GM21390 (cell line): Measurements from ENCODE around the gene ODF2L.
A peak's percentile ranks its signal among the peaks of the same experiment; 100 is the strongest.

Source experiments
- ATAC-seq: cut with Tn5 transposase; IDR thresholded peaks from one replicate; pipeline ENCODE4 v1.9.1; 2021; ENCODE audit not compliant: unreplicated experiment

The ODF2L gene, protein sequence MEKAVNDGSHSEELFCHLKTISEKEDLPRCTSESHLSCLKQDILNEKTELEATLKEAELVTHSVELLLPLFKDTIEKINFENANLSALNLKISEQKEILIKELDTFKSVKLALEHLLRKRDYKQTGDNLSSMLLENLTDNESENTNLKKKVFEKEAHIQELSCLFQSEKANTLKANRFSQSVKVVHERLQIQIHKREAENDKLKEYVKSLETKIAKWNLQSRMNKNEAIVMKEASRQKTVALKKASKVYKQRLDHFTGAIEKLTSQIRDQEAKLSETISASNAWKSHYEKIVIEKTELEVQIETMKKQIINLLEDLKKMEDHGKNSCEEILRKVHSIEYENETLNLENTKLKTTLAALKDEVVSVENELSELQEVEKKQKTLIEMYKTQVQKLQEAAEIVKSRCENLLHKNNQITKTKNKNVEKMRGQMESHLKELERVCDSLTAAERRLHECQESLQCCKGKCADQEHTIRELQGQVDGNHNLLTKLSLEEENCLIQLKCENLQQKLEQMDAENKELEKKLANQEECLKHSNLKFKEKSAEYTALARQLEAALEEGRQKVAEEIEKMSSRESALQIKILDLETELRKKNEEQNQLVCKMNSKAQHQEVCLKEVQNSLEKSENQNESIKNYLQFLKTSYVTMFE

DNA sequence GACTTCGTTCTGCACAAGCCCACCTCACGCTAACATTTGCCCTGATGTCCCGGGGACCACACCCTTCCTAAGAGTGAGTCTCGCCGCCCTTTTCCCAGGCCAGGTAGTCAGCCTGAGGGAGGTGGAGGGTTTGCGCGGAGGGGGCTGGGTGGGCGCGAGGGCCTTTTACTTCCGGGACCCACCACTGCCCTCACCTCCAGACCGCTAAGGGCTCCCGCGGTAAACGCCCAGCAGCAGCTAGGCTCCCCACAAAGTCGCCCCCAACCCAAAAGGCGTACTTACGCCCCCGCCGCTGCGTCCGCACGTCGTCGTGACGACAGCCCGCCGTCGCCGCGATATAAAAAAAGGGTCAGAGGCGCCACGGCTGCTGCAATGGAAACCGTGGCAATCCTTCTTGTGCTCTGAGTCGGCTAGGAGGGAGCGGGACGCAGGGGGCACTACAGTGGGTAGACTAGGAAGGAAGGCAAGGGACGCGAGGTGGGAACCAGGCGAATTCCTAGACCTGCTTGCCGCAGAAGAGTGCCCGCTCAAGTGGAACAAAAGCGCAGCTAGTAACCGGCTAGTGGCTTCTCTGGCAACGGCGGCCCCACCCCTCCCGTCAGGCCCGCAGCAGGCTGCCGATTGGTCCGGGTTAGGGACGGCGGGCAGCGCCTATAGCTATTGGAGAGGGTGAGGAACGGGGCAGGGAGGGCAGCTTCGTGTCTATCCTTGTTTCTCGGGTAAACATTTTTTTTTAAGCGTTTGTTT is at the start of gene ODF2L:
Gene ODF2L (minus strand): TSS at position 573 of the 747 bp plus-strand sequence. CDS start 9,296 bp downstream, outside the sequence.
- ATAC-seq: peak; percentile 100

DNA sequence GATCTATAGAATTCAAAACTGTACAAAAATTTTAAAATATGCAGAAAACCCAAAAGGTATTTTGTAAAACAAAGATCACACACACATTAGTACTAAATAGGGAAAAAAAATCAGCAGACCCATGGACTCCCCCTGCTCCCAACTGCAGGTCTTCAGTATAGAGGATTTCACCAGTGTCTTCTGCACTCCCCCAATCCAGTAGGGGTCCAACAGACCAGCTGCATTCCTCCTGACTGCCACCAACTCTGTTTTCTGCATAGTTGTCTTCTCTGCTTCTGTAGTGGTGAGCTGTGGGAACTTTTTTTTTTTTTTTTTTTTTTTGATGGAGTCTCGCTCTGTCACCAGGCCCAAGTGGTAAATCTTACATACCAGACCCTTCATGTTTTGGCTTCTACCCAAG is 49.8 kb upstream of the ODF2L start:
- ATAC-seq: no peak

DNA sequence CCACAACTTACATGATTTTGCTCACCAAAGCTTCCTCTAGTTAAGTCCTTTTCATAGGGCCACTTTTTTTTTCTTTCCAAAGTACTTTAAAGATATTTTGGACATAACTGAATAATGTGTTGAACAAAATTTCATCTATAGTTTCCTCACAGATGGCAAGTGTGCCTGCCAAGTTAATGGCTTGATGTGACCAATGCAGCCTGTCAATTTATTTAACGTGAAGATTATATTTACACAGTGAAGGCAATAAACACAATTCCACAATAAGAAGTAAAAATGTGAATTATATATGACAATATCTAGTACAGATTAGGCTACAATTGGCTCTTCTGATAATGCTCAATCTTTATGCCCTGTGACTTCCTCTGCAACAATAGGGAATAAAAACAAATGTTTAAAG is 45.9 kb upstream of the ODF2L start:
- no peak for ATAC-seq

DNA sequence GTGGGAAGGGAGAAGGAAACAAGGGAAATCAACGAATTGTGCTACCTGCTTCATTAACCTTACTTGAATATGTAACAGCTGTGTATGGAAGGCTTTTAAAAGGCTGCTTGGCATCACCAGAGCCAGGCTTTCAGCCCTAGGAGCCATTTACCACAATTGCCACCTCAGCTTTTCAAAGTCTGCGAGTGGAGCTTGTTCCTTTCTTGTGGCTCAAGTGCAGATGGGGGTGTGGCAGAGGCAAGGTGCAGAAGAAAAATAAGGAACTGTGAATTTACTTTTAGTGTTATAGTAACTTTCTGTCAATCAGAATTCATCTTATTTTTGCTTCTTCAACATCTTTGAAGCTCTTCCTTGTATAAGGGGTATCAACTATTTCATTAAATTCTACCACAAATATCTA is 45.5 kb upstream of the ODF2L start:
- no peak for ATAC-seq

DNA sequence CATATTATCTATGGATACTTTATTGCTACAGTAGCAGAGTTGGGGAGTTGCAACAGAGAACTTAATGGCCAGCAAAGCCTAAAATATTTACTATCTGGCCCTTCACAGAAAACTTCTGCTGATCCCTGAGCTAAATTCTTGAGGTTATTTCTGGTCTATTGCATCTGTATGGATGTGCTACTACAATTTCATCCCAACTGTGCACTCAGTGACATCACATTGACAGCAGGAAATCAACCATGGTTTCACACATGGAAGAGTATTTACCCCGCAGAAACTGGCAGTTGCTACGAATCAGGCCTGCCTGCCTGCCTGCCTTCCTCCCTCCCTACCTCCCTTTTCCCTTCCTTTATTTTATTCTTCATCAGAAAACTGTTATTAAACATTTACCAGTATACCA is 39.9 kb upstream of the ODF2L start:
- no peak for ATAC-seq

DNA sequence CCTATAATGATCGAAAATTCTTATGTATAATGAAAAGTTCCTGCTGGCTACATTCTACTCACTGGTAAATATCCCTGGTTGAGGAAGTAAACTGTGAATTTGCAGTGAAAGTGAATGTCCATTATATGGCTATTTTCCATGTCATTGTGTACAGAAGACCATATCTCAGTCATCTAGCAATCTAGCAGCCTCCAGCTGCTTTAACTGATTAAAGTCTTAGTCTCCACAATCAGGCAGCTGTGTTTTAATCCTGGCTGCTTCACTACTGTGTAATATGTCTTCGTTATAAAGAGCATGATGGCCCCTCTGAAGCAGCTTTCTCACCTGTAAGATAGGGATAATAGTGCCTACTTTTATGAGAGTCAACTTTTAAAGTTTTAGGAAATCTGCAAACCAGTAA is 39.2 kb upstream of the ODF2L start:
- ATAC-seq: no peak

DNA sequence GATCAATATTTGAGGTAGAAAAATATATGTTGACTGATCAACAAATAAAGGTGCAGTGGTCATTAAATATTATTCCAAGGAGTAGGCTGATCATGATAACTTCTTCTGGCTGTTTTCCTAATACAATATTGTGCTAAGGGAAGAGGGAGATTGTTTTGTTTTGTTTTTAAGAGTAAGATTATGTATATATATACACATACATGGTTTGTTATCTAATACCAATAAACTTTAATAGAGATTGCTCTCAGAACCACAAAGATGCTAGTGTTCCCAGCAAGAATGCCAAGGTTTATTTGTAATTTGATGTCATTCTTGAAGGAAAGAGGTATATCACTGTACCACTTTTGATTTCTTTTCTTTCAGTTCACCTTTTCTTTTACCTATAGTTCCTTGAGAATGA is 37.9 kb upstream of the ODF2L start:
- ATAC-seq: no peak

DNA sequence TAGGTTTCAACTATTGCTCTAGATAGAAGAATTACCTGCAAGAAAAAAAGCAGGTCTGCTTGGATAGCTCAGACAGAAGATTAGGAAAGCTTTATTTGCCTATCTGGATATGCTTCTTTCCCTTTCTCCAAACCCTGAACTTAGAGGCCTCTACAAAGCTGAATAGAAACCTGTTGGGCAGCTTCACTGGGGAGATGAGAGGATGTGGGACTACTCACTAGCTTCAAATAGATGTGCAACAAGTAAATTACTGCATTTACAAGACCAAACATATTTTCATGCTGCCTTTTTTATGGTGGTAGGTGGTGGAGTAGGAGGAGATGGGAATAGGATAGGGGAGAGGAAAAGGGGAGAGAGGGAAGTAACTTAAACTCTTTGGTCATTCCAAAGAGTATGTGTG is 34.3 kb upstream of the ODF2L start:
- no peak for ATAC-seq

DNA sequence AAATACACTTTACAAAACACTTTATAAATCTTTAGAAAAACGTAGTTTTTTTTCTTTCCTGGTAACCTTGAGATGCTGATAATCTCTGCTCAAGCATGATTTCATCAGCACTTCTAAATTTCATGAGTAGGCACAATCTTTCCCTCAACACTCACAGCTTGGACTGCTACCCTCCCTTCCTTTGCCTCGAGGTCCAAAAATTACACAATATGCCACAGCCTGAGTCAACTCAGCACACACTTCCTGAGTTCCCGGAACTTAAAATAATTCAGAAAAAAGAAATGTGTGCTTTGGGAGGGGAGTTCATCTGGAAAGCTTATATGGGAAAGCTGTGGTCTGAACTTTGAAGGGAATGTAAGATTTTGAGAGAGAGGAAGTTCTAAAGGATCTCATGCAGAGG is 33.7 kb upstream of the ODF2L start:
- no peak for ATAC-seq

DNA sequence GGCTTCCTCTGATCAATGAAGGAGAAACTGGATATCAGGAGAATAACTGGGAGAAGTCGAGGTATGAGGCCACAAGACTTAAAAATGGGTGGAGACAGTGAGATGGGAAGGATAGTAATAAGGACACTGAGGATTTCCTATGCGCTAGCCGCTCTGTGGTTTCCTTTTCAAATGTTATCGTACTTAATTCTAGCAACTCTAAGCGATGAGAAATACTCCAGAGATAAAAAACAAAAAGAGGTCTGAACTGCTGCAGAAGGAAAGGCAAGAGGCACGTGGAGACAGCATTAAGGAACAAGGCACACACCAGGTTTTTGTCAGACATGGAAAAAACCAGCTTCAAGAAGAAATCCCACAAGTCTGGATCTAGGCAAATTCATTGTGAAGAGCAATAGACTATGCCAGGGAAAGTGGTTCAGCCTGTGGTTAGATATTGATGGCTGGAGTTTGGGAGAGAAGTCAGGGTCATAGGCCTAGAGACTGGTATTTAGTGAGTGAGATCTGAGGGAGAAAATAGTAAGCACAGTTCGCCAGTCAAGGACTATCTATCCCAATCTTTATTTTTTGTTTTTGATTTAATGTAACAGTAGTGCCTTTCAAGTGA is 33.1 kb upstream of the ODF2L start:
- ATAC-seq: no peak

DNA sequence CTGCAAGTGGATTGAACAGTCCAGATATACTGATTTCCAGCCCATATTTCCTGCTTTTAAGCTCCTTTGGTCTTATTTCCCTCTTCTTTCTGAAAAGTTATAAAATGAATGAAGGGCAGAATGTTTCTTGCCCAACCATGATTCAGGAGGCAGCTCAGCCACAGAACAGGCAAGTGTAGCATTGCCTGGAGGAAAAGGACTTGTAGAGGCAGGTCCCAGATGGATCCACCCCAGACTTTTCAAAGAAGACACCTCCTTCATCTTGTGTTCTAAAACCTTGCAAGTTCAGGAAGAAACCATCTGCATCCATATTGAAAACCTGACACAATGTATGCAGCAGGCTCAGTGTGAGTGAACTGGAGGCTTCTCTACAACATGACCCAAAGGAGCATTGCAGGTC is 27.8 kb upstream of the ODF2L start, which contains the start of gene CLCA2:
Gene CLCA2 (plus strand): TSS at position 299 of the 400 bp plus-strand sequence. CDS start 77 bp downstream, at position 376.
- ATAC-seq: no peak

DNA sequence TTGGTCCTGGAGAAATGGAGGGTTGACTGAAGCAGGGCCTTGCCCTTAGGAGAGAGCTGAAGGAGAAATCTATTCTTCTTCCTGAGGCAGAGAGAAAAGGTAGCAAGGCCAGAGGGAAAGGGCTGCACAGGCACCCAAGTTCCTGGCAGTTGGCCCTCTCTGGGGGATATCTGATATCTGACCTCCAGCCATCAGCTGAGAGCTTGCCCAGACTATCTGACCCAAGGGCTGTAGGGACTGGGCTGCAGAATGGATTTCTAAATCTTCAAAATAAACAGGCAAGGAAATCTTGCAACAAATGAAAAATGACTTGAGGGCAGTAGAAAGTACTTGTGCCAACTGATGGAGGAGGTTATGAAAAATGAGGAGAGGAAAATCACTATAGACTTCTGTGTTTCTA is 27.4 kb upstream of the ODF2L start:
- no peak for ATAC-seq

DNA sequence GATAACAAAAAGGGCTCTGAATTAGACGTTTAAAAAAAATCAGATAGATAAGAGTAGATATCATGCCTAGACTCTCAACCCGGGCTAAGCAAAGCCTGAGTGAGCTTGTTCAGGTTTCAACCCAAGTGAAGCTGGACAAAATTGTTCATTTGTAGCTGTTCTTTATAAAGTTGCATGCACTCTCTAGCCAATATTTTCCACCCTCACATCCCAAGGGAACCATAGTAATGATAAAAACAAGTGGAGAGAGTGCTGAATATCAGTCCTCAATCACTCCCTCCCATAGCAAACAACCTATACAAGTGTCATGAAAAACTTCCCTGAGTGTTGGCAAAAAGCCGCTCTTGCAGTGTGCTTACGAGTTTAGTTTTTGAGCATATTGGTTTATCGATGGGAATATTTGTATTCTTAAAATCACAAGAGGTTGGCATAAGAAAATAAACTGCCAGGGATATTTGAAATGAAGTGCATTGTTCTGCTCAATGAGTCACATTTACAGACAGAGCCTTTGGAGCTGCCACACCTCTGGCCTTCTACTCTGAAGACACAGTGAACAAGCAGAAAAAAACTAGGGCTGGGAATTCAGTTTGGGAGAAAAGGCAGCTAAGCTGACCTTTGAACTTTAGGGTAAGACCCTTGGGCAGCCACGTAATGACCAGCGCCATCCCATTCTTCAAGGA is 25.6 kb upstream of the ODF2L start:
- no peak for ATAC-seq

DNA sequence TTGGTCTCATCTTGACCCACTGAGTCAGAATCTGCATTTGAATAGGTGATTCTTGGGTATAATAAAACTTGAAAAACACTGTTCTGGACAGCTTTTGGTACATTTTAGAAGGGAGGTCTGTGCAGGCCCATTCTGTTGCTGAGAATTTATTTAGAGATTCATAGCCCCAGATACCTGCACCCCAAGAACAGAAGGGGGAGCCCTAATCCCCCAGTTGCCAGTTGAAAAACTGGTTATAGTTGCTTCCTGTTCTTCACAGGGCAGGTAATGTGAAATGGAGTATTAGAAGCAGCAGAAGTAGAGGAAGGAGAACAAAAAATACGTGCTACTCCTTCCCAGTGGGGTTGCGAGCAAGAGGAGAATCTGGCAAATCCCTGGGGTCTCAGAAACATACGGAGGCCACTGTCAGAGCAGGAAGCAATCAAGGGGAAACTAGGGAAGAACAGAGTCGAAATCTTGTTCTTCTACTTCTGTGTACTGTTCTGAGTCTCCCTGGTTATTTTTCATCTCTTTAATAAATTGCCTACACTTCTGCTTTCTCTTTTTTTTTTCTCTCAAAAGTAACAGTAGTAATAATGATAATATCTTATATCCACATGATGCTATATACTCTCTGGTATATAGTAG is 23.3 kb upstream of the ODF2L start:
- ATAC-seq: peak; percentile 94

DNA sequence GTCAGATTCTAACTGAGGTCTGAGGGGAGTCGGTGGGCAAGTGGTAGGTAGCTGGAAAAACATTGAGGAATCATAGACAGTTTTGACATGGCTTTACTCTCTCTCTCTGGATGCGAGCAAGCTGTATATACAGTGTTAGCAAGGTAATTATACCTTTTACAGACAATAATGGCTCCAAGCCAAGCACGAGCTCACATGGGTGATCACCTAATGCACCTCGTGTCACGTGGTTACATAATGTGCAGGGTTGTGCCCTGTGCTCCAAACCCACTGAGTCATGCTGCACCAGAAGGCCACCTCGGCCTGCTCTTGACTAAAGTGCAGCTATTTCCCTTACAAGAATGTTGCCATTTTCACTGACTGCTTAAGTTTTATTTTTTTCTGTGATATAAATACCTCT is 20.2 kb upstream of the ODF2L start:
- ATAC-seq: no peak

DNA sequence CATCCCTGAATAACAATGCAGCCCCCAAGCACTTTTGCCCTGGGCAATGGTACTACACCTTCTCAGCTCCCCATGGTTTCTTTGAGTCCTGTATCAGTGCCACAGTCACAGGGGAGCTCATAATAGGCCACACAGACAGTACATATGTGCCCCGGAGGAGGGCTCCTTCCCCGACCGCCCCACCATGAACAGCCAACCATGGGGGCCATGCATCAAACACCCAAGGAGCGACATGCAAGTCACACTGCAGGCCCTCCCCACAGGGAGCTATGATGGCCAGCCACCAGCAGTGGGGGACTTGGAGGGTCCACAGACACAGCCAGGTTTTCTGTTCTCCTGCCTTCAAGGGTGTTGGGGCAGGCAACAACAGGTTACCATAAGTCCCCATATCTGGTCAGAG is 14.8 kb upstream of the ODF2L start:
- no peak for ATAC-seq

DNA sequence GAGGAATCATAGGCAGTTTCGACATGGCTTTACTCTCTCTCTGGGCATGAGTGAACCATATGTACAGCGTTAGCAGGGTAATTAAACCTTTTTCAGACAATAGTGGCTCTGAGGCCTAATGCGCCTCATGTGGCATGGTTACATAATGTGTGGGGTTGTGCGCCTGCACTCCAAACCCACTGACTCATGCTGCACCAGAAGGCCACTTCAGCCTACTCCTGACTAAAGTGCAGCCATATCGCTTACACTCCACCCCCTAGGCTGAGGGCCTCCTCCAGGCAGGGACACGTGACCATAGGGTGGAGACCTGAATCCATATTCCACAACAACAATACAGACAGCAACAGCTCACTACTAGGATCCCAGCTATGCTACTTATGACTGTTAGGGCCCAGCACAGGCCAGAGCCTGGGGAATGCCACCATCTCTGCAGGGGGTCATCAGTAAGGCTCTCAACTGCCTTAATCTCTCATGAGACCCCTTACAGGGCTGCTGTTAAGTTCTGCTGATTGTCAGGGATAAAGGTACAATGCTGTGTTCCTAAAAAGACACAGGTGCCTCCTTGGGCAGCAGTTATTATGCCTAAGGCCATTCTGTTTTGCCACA is 13.4 kb upstream of the ODF2L start:
- ATAC-seq: no peak

DNA sequence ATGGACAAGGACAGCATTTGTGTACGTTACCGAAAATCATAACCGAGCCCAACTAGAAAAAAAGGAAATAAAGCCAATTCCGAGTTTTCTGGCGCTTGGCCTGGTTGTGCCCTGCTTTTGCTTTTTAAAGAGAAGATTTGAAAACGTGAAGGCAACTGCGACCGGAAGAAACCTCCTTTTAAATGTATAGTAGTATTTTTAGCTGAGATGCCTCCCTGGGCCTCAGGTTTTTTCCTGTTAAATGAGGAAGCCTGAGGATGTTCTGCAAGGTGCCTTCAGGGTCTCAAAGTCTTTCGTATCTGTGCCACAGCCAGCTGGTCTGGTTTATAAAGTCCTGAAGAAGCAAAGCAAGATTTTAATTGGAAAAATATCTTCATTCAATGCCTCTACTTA is 371 bp upstream of the ODF2L start:
- peak; percentile 26 for ATAC-seq

DNA sequence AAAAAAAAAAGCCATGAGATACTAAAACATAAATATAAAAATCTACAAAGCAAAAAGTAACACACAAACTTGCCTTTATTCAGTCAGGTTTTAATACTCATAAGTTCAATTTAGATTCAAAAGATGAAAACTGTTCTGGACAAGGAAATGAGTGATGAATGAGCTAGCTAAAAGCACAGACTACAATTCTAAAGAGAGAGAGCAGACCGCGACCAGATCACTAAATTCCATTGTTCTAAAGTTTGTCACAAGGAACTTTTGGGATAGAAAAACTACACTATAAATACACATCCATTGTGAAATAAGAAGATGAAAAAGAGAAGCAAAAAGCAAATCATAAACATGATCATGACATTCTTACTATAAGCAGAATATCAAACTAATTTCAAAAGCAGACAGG is 1.7 kb downstream of the ODF2L start:
- no peak for ATAC-seq

DNA sequence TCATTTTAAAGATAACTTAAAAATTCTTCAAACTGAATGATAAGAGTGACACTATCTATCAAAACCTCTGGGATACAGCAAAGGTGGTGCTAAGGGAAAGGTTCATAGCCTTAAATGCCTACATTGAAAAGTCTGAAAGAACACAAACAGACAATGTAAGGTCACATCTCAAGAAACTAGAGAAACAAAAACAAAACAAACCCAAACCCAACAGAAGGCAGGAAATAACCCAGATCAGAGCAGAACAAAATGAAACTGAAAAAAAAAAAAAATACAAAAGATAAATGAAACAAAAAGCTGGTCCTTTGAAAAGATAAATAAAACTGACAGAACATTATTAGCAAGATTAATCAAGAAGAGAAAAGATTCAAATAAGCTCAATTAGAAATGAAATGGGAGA is 6.8 kb downstream of the ODF2L start:
- ATAC-seq: peak; percentile 93
